Epithelial cell of esophagus (primary cell): ENCODE results near the gene AMBRA1.

ENCODE experiments used
- DNase-seq: peaks from one replicate; pipeline ENCODE4 v3.0.0; 2010; ENCODE audit warnings: low read depth
- H3K4me3 ChIP-seq: 2 replicates; pipeline ENCODE4 v1.5.1; 2011; ENCODE audit warnings: mild to moderate bottlenecking, low read length, control low read depth
- TF ChIP-seq, protein P1 (sequence below): IDR thresholded peaks from 2 replicates; pipeline ENCODE4 v1.5.1; 2011; ENCODE audit warnings: low read depth, mild to moderate bottlenecking, low read length, control low read depth, inconsistent platforms; ENCODE audit not compliant: insufficient read depth; ENCODE audit errors: missing control alignments

Gene AMBRA1

DNA sequence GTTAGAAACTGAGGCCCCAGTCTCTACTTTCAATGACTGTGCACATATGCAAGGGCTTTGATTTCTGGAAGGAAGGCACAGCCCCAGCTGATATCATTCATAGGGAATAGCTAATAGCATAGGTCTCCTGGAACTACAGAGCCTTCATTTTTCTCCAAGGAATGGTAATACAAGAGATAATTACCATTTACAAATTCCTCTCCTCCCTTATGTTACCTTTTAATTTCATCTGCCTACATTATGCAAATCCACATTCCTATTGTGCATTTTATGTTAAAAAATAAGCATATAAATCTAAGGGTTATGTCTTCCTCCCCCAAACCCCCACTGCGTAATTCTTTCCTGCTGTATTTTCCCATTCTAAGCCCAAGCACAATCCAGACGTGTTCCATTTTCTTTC lies 94.9 kb downstream of the AMBRA1 start:
- no peak overlapping the region for H3K4me3 ChIP-seq
- TF ChIP-seq, protein P1, sequence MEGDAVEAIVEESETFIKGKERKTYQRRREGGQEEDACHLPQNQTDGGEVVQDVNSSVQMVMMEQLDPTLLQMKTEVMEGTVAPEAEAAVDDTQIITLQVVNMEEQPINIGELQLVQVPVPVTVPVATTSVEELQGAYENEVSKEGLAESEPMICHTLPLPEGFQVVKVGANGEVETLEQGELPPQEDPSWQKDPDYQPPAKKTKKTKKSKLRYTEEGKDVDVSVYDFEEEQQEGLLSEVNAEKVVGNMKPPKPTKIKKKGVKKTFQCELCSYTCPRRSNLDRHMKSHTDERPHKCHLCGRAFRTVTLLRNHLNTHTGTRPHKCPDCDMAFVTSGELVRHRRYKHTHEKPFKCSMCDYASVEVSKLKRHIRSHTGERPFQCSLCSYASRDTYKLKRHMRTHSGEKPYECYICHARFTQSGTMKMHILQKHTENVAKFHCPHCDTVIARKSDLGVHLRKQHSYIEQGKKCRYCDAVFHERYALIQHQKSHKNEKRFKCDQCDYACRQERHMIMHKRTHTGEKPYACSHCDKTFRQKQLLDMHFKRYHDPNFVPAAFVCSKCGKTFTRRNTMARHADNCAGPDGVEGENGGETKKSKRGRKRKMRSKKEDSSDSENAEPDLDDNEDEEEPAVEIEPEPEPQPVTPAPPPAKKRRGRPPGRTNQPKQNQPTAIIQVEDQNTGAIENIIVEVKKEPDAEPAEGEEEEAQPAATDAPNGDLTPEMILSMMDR: no peak
- DNase-seq: no peak

DNA sequence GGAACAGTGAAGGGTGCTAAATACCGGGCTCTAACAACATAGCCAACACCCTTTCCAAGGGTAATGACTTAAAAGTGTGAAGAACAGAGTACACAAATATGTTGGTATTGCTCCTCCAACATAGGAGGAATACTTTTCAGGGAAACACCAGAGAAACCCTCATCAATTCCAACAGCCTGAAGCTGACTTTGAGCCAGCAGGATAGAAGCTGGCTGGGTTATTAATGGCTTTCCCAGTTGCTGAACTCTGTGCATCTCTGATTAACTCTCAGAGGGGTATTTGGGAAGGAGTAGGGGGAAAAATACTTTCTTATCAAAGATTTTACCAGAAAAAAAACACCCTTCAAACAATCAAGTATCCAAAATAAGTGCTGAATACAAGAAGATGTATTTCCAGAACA lies 95.6 kb downstream of the AMBRA1 start:
- no peak for DNase-seq
- no peak overlapping the region for H3K4me3 ChIP-seq
- TF ChIP-seq, protein P1: no peak

DNA sequence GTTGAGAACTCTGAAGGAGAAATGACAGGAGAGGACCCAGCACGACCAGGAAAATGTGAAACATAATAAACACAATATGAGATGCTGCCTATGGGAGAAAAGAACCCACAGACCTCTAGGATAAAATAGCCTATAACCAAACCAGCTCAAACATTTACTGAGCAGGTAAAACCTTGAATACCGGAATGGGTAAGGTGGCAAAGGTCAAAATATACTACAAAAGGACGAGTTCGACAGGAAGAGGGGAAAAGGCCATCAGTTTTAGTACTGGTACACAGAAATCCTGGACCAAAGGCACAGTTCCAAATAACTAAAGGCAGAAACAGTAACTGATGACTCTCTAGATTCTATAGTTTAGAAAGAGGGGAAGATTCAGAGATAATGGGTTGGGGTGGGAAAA lies 96.3 kb downstream of the AMBRA1 start:
- TF ChIP-seq, protein P1: no peak
- H3K4me3 ChIP-seq: no peak overlapping the region
- no peak for DNase-seq

DNA sequence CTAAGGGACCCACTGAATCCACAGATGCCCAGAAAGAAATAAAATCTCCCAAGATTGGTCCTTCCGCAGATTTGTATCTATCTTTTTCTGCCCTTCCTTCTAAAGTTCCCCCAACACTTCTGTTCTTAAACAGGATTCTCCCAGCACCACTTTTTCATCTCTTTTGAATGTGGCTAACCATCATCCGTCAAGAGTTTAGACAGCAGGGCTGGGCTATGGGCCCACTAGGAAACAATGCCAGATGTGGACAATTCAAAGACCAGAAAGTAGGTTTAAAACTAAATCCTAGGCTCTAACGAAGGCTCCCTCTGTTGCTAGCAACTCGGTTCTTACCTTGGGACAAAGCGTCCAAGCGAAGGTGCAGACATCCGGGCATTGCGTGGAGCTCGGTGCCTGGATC lies 100.0 kb downstream of the AMBRA1 start:
- TF ChIP-seq, protein P1: no peak
- H3K4me3 ChIP-seq: no peak overlapping the region
- no peak for DNase-seq

DNA sequence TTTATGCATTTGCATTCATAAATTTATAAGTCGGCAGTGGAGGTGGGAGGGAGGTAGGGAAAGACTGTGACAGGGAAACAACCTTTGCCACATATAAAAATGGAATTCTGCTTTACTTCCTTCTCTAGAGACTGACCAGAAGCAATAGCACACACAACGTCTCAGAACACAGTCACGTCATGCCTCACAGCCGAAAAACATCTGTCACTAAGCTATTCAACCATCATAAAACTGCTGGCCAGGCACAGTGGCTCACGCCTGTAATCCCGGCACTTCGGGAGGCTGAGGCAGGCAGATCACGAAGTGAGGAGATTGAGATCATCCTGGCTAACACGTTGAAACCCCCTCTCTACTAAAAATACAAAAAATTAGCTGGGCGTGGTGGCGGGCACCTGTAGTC lies 101.3 kb downstream of the AMBRA1 start:
- no peak overlapping the region for H3K4me3 ChIP-seq
- DNase-seq: no peak
- TF ChIP-seq, protein P1: no peak

DNA sequence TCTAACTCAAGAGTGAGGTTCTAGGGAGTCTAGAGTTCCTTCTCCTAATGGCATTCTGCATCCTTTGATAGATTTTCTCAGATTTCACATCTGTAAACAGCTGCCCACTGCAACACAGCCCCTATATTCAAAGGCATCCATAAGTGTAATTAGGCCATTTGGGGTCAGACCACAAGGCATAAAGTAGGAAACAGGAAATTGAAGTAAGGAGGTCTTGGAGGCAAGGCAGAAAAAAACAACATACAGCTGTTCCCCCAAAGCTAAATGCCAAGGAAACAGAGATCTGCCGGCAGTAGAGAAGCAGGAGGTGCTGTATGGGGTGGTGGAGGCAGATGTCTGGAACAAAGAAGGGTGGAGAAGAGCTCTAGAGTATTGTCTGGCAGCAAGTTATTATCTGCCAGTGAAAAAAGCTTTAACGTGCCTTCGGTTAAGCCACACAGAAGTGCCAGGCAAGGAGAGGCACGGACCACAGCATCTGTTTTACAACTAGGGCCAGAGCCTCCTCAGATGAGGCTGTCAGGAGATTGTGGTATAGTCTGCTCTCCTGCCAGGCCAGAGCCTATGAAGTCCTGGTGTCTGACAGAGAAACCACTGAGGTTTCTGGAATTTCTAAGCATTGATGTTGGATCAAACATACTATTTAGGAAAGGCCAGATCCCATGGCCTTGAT lies 102.0 kb downstream of the AMBRA1 start:
- H3K4me3 ChIP-seq: no peak overlapping the region
- TF ChIP-seq, protein P1: no peak
- DNase-seq: no peak

DNA sequence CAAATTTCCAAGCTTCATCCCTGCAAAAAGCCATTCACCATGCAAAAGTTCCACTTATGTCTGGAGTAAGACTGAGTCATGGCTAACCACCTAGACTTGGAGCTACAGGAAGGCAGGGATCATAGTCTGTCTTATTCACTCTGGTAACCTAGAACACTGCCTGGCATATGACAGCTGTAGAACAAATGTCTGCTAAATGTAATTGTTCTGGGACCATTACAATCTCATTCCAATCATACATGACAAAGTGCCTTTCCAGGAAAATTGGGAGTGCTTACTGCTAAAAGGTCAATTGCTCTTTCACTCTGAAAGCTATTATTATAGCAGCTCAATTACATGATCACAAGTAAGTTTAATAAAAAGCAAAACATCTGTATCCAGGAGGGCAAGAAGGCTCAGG lies 103.2 kb downstream of the AMBRA1 start:
- TF ChIP-seq, protein P1: no peak
- peak; percentile 59 for DNase-seq
- no peak overlapping the region for H3K4me3 ChIP-seq
